Activated CD4-positive, alpha-beta T cell treated with anti-CD3 and anti-CD28 coated beads for 48 hours (primary cell): Measurements from ENCODE around the gene ERC2.
"Not testable (repeated sequence)": the region's sequence is repeated elsewhere in the genome, so short reads cannot be mapped to it uniquely, and the experiment has no call there.

Experiments
- DNase-seq: peaks from one replicate; pipeline ENCODE4 v3.0.0-alpha.2; 2020

The ERC2 gene

GRCh38 chr3:55532806-55533205 is 935.5 kb downstream of the ERC2 start:
- DNase-seq: no peak

DNA sequence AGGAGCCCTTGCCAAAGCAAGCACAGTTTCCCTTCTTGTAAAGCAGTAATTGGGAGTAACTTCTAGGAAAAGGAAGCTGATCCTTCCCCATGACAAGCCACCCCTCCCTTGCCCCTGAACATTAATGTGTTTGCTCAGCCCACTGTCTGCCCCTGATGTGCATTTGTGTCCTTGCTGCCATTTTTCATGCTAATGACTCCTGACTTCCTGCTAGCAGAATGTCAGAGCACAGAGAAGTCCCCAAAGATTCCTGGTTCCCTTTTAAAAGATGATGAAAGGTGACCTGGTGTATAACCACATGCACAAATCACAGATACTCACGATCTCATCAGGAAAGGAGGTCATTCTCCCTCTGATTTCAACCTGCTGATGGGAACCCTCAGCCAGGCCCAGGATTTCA is 936.9 kb downstream of the ERC2 start:
- no peak for DNase-seq

- DNase-seq: no peak
Observed at GRCh38 chr3:55527361-55527760, 940.9 kb downstream of the ERC2 start.

DNA sequence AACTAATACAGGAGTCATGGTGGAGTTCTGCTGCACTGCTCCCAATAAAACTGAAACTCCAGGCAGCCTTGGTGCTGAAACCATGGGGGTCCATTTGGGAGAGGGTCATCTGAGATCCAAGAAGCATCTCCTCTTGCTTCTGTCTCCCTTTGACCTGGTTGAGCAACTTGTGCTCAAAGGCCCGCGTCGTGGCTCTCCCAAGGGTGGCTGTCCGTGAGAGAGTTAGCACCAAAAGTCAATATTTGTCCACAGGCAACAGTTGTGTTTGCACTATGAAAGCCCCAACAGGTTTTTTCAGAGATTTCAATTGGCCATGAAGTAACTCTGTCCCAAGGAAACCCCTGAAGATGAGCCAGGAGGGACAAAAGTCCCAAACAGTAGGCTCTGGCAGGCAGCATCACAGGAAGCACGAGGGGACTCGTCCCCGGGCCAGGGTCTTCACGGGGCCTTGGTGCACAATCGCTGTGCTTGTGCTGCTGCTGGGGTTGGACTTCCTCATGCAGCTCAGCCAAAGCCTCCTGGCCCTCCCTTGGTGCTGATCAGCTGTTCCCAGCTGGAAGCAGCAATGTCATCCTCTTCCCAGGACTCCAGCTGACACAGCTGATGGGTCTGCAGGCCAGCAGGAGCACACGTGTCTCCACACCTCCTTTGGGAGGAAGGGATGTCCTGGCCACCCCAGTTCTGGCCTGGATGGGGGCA is 941.8 kb downstream of the ERC2 start:
- DNase-seq: no peak

DNA sequence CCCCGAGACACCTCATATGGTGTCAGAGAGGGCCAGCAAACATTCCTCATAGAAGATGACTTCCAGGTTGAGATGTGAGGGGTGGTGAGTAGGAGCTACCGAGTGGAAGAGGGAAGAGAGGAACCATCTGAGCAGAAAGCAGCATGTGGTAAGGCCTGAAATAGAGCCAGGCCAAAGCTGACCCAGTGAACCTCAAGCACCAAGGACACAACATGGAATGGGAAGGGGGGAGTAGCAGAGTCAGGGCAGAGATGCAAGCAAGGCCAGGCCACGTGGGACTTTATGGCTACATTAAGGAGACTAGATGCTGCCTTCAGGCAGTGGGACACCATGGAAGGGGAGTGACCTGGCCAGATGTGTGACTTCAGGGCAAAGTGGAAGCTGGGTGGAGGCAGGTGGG is 942.8 kb downstream of the ERC2 start:
- no peak for DNase-seq

DNA sequence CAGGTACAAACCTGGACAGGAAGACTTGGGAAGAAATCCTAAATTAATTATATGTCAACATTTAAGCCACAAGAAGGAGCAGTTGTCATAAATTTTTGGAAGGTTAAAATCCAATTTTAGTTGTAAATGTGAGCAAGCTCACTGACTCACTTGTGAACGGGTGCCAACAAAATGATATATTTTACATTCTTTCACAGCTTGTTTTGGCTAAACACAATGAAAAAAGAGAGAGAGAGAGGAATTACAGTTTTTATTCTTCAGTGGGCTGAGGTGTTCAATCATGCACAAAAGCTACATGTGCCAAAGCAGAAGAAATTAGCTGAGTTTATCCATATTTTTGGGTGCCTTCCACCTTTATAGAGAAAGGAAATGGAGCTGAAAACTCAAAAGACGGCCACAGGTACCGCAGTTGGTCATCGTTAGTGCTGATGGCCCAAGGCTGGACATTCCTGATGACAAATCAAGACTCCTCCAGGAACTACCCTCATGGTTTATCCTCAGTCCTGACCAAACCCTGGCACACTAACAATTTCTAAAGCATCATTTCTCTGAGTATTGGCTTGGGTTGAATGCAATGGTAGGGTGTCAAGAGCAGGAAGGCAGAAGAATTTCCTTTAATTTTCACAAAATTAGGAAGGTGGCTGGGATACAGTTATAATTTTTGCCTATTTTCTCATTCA is 943.6 kb downstream of the ERC2 start:
- no peak for DNase-seq

DNA sequence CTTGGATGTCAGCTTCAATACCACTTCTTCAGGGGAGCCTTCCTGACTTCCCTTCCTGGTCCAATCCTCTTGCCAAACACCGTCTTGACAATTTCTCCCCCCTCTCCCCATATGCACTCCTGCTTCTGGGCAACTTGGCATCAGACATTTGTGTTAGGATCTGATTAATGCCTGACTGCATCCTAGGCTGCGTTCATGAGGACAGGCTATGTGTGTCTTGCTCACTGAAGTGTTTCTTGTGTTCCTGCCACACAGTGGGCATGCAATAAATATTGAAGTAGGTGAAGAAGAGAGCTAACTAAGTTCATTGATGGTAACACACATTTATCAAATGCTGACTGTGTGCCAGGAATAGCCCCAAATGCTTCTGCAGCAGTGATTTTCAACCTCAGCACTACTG is 944.8 kb downstream of the ERC2 start:
- no peak for DNase-seq

DNA sequence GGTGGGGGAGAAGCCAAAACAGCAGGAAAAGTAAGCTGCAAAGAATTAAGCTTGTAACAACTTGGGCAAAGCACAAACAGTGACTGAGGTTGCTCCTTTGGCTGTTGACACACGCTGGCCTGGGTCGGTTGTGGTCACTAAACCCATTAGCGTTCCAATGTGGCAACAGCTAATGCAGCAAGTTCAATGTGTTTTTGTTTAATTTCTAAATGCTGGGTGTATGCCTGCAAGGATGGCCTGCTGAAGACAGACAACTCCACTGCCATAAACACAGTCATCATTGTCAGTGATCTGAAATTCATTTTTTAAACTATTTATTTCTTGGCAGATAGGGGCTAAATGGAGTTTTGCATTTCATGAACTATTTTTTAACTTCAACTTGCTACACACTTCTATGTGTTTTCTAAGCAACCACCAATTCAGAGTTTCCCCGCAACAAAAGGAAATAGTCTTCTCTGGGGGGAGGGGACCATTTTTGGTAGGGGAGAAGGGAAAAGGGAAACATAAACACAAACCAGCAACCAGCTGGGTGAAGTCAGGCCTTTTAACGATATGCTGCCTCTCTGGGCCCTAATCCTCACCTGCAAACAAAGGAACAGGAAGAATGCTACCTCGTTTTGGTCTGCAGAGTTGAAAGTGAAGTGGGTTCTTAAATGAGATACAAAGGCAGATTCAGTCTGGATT is 946.4 kb downstream of the ERC2 start:
- DNase-seq: no peak

GRCh38 chr3:55521064-55521737 is 947.1 kb downstream of the ERC2 start:
- no peak for DNase-seq

- DNase-seq: no peak
Observed at GRCh38 chr3:55519019-55519418, 949.2 kb downstream of the ERC2 start.

DNA sequence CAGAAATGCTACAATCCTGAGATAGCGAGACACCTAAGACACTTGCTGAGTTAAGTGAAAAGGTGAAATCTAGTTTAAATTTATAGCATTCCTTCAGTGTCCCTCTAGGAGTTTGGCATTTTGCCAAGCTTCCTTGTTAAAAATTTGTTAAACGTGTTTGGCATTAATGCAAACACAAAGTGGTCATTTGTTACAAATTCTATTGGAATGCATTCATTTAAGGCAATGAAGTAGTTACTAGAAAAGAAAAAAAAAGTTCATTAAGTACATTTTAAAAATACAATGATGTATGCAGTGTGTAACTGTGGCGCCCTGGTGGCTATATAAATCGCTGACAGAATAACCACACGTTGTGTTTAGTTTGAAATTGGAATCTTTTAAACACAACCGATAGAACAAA is 949.8 kb downstream of the ERC2 start:
- no peak for DNase-seq

DNA sequence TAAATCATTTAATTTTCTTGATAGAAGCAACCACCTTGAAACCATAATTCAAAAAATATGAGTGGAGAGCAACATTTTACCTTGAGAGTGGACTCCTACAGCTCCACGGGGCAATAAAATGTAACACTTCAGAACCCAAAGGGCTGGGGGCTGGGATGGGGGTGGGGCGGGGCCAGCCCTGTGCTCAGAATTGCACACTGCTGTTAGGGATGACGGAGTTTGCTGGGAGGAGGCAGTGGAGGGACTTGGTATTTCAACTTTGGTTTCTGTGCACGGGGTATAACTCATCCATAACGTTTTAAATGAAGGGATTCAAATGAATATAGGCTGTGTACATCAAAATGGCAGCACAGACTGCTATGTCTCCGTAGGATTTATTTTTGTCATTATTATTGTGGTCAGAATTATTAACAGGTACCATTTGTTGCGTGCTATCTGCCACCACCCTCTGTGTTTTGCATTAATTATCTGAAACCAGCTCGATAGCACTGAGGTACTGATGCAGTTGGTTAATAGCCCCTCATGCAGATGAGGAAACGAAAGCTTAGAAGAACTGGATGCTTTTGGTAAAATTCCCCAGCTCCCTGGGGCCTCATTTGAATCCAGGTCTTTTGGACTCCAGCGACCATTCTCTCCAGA is 951.8 kb downstream of the ERC2 start:
- no peak for DNase-seq

- DNase-seq: no peak
Observed at GRCh38 chr3:55515550-55516246, 952.6 kb downstream of the ERC2 start.

DNA sequence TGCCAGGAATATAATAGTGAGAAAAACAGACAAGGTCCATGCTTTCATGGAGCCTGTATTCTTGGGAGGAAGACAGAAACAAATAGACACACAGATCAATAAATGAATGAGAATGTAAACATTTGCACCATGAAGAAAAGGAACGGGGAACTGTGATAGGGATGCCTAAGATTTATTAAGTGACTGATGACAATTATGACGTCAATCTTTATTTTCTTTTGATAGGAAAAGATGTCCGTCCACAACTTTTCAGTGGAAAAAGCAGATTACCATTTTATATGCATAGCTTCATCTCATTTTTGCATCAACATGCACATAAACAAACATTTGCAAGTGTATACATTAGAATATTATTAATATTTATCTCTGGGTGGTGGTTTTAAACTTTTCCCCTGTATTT is 953.3 kb downstream of the ERC2 start:
- DNase-seq: no peak

DNA sequence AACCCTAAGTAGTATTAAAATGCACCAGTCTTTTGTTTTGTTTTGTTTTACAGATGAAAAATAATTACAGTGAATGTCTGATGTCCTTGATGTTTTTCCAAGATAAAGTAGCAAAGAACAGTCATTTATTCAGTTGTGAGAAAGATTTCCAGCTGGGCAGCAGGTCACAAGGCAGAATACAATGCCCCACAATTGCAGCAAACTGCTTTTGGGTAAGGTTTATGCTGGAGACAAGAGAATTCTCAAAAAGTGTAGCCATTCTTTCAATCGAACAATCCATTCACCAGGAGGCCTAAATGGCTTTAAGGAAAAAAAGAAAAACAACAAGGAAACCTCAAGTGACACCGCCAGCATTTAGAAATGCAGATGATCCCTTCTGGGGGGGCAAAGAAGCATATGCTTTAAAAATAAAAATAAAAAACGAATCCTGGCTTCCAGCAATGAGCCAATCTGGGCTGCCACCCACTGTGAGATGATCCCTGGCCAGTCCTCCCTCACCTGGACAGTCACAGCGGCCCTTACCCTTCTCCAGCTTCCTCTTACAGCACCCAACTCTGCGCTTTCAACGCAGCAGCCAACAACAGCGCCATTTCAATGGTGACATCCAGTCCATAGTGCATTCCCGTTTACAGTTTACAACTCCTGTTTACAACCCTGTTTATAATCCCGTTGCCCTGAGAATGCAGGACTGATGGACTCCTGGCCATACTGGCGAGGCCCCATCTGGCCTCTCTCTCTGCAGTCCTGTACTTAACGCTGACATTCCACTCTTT is 955.5 kb downstream of the ERC2 start:
- DNase-seq: no peak

GRCh38 chr3:55511895-55512570 is 956.2 kb downstream of the ERC2 start:
- DNase-seq: no peak

DNA sequence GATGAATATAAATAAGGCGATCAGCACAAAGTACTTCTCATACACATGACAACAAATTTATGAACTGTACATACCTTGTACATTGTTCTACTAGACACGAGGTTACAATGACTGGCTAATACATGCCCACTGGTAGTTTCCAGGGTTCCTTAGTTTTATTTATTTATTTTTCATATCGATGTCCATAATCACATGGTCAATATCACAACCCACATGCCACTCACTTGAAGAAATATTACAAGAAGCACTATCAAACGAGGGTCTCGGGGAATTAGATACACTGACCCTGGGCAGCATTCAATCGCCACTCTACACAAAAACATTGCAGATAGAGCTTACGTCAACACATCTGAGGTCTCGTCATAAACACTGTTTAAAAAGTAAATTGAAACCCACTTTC is 959.9 kb downstream of the ERC2 start:
- DNase-seq: no peak

- no peak for DNase-seq
Observed at GRCh38 chr3:55507808-55508207, 960.5 kb downstream of the ERC2 start.

- no peak for DNase-seq
Observed at GRCh38 chr3:55505776-55506175, 962.5 kb downstream of the ERC2 start.

DNA sequence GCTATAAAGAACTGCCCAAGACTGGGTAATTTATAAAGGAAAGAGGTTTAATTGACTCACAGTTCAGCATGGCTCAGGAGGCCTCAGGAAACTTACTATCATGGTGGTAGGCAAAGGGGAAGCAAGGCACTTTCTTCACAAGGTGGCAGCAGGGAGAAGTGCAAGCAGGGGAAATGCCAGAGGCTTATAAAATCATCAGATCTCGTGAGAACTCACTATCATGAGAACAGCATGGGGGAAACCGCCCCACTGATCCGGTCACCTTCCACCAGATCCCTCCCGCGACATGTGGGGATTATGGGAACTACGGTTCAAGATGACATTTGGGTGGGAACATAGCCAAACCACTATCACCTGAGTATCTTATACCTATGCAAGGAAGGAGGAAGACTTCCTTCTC is 963.2 kb downstream of the ERC2 start:
- DNase-seq: not testable (repeated sequence)

GRCh38 chr3:55501905-55502304 is 966.4 kb downstream of the ERC2 start:
- DNase-seq: no peak
